Measurements from ENCODE around the gene CAPN3. TPM values are rescaled to one million over a fixed set of nuclear protein-coding genes. Genes with fewer than 3 reads are reported as not detected.

The CAPN3 gene
- total RNA-seq, 4 donors from 2014 or later = 20.3 to 42.9 (median 35.9) TPM

DNA sequence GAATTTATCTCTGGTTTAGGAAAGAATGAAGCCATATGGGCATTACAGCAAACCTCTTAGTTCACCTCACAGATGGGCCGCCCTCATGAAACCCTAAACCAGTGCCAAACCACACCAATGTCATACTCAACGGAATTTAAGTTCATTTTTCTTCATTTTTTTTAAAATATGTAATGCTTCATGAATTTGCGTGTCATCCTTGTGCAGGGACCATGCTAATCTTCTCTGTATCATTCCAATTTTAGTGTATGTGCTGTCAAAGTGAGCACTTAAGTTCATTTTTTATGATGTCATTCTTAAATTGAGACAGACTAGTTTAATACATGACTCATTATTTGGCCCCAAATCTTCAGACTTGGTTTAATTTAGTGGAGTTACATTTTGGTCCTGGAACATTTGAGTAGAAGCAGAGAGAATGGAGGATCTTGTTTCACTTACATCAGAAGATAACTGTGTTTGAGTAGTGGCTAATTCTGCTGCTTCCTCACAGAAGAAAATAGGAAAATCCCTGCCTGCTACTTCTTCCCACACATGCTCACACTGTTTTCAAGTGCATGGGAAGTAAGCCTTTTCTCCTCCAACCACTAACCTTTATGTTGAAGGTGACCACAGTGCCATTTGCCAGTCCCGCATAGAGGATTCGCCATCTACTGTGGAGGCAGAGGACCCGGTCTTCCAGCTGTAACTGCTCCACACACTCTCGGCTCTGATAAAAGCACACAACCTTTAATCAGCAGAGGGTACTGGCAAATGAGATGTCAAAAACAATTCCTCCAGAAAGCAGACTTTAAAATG is 68.3 kb downstream of the CAPN3 start:
- intact Hi-C loops (cut with DNase I; ENCODE audit: low total_unique reads) = no loop called here
- DNase-seq (ENCODE audit: low spot score in 2 of 2) = no peak
- no peak overlapping the region for H3K4me3 ChIP-seq (ENCODE audit: low read depth, poor library complexity, severe bottlenecking)
- 62 to 78% methylated on average over 7 of the region's 7 CpGs for WGBS, 2 donors
- TF ChIP-seq CTCF (IDR thresholded peaks at IDR 0.05) (no peak), POLR2A (IDR thresholded peaks at IDR 0.05) (no peak)

DNA sequence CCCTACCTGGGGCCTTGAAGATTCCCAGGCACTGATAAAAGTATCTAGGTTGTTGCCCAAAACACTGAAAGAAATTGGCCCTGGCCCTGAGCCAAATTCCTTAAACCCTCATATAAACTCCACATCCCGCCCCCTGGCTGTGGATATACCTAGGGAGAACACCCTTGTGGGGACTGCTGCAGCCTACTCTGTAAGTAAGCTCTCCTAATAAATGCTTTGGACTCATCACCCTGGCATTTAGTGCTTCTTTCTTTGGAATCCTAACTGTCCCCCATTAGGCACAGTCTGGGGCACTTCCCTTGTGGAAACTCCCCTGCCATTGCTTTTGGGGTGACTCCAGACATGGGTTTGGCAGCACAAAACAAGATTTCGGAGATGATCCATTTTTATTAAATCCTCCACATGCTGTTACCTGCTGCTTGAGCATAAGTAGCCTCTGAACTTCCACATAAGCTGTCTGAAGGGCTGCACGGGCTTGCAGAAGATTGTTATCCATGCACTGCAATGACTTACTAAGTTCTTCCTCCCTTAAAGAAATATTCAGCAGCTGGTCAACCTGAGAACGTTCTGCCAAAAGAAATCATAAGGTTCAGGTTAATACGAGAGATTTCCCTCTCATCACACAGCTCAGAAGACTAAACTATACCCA is 85.2 kb downstream of the CAPN3 start:
- WGBS, 2 donors = 52 to 58% methylated on average over 5 of the region's 5 CpGs
- no peak for TF ChIP-seq CTCF (IDR thresholded peaks at IDR 0.05)
- no peak for TF ChIP-seq POLR2A (IDR thresholded peaks at IDR 0.05)
- DNase-seq (ENCODE audit: low spot score in 2 of 2) = no peak
- intact Hi-C loops (cut with DNase I; ENCODE audit: low total_unique reads) = no loop called here
- no peak overlapping the region for H3K4me3 ChIP-seq (ENCODE audit: low read depth, poor library complexity, severe bottlenecking)

- no peak for DNase-seq (ENCODE audit: low spot score in 2 of 2)
- no peak overlapping the region for H3K4me3 ChIP-seq (ENCODE audit: low read depth, poor library complexity, severe bottlenecking)
- intact Hi-C loops (cut with DNase I; ENCODE audit: low total_unique reads) = no loop called here
- TF ChIP-seq POLR2A (IDR thresholded peaks at IDR 0.05) (no peak), CTCF (IDR thresholded peaks at IDR 0.05) (no peak)
Measured at GRCh38 chr15:42445551-42445950, 86.2 kb downstream of the CAPN3 start.

GRCh38 chr15:42447599-42447998 is 88.3 kb downstream of the CAPN3 start:
- intact Hi-C loops (cut with DNase I; ENCODE audit: low total_unique reads) = no loop called here
- DNase-seq (ENCODE audit: low spot score in 2 of 2) = no peak
- no peak overlapping the region for H3K4me3 ChIP-seq (ENCODE audit: low read depth, poor library complexity, severe bottlenecking)
- 92 to 96% methylated on average over 2 of the region's 2 CpGs for WGBS, 2 donors
- TF ChIP-seq CTCF (IDR thresholded peaks at IDR 0.05) = no peak

GRCh38 chr15:42448281-42448680 is 89.0 kb downstream of the CAPN3 start:
- intact Hi-C loops (cut with DNase I; ENCODE audit: low total_unique reads) = no loop called here
- WGBS, 2 donors = 94 to 97% methylated on average over 6 of the region's 6 CpGs
- TF ChIP-seq CTCF (IDR thresholded peaks at IDR 0.05) (no peak), POLR2A (IDR thresholded peaks at IDR 0.05) (no peak)
- DNase-seq (ENCODE audit: low spot score in 2 of 2) = no peak
- no peak overlapping the region for H3K4me3 ChIP-seq (ENCODE audit: low read depth, poor library complexity, severe bottlenecking)
